A204.1 (cell line): ENCODE measurements around the gene PRDX2.

Experiments
- FAIRE-seq: peaks from 2 replicates; lab custom pipeline; 2012; peaks lifted over from hg19 to GRCh38; lab: Jason Lieb, UNC

Gene PRDX2

DNA sequence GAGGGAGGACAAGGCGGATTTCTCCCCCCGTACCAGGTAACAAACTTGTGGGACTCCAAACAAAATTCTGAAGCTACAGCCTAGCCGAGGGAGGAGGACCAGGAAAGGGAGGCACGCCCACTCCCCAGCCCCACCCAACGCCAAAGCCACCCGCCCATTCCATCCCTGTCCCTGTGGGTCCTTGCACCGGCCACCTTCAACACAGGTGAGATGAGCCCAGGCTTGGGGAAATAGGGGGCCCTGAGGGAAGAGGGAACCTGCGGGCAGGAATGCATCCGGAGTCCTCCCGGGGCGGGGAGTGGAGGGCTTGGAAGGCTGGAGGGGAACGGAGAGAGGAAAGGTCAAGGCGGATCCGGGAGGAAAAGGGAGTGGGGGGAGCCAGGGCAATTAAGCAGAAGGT lies 50.0 kb downstream of the PRDX2 start, which contains the start of gene BEST2:
BEST2 (plus strand) TSS at position 157 of the 400 bp plus-strand sequence. CDS start 802 bp downstream, outside the sequence.
- FAIRE-seq: no peak

DNA sequence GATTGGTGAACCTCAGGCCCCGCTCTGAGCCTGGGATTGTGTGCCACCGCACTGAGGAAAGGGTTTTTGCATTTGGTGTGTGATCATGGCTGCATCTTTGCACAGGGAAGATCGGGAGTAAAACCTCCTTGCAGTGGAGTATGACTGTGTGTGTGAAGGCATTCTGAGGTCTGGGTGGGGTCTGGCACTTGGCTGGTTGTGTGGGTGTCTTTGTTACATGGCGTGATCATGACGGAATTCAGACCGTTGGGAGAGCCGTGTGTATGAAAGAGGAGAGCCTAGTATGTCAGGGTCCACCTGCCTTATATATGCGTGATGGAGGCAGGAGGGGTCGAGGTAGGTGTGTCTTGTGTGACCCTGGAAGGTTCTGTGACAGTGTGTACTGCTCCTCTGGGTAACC lies 50.7 kb downstream of the PRDX2 start:
- no peak for FAIRE-seq

DNA sequence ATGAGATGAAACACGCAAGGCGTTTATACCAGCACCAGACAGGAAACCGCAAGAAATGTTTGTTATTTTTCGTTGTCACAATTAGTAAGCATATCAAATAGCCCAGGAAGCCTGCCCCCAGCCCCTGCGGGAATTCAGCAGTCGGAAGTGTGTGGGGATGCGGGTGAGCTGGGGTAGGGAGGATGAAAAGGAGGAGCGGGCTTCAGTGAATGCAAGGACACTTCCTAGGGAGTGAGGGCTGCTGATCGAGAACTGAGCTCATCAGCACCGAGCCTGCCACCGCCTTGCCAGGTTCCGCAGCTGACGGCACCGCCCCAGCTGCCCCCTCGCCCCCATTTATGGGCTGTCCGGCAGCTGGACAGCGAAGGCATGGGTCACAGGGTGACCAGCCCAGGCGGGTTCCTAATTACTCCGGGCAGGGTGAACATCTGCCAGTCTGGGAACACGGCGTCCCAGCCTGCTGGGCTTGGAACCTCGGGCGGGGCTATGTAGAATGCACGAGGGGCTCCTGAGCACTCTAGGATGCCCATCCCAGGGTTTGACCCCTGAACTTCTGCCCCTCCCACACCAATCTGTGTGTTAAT lies 51.6 kb downstream of the PRDX2 start:
- FAIRE-seq: no peak

DNA sequence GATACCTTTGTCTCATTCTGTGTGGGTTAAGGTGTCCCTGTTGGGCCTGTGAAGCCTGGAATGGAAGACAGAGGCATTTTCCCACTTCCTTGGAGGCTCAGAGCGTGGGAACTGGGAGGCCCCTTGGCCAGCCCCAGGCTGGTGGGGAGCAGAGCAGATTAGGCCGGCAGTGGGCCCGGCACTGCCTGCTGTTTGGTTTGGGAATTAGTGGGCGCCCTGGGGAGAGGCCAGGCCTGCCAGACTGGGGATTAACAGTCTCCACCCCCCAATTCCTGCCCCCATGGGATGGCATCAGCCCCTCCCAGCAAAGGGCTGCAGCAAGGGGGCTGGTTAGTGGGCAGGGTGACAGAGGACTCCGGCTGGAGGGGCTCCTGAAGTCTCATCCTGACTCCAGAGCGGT lies 53.1 kb downstream of the PRDX2 start:
- FAIRE-seq: no peak
